K562 (cell line): Measurements from ENCODE around the gene USP24. TPM values are rescaled to one million over a fixed set of nuclear protein-coding genes. Genes with fewer than 3 reads are reported as not detected.

ENCODE experiments used
- BHLHE40 ChIP-seq: IDR thresholded peaks from 2 replicates; pipeline ENCODE4 v1.6.1; 2011; ENCODE audit warnings: low read length, improper control_type of control experiment
- CBX1 ChIP-seq: sonication (generic); IDR thresholded peaks from 2 replicates; pipeline ENCODE4 v1.6.1; 2016; ENCODE audit warnings: antibody characterized with exemption, low read depth, mild to moderate bottlenecking
- CREB5 ChIP-seq: fragments of 250-450 bp; sonication (Bioruptor Pico); IDR thresholded peaks from 2 replicates; pipeline ENCODE4 v1.5.0; 2020; ENCODE audit warnings: mild to moderate bottlenecking
- E2F6 ChIP-seq, 2 experiments: IDR thresholded peaks; 2 replicates each; pipeline ENCODE4 v1.6.1; 2011; ENCODE audit warnings: borderline replicate concordance in 1 of 2, control low read depth in 1 of 2, low read depth in 1 of 2, low read length in 1 of 2, mild to moderate bottlenecking in 1 of 2, mixed read lengths in 1 of 2, moderate library complexity in 1 of 2; ENCODE audit not compliant: insufficient read depth in 1 of 2, insufficient read length in 1 of 2, poor library complexity in 1 of 2, severe bottlenecking in 1 of 2; ENCODE audit errors: extremely low read depth in 1 of 2
- FOSL1 ChIP-seq: fragments of 200-800 bp; sonication (Bioruptor generic); conservative IDR thresholded peaks from 2 replicates; pipeline ENCODE4 v1.6.1; 2016; ENCODE audit warnings: missing genetic modification characterization, missing compliant biosample characterization
- KAT7 ChIP-seq: sonication (generic); formaldehyde crosslinking; IDR thresholded peaks from 2 replicates; pipeline ENCODE4 v1.8.0; 2022; ENCODE audit warnings: missing genetic modification reagents, mild to moderate bottlenecking, borderline replicate concordance
- RUNX1 ChIP-seq: sonication (generic); IDR thresholded peaks from 2 replicates; pipeline ENCODE4 v1.6.1; 2016; ENCODE audit warnings: antibody characterized with exemption, low read depth
- SIN3A ChIP-seq, 2 experiments: fragments of 150-350 bp in 1 of 2; IDR thresholded peaks; 2 replicates each; pipeline ENCODE4 v1.6.1; 2011 to 2016; ENCODE audit warnings: borderline replicate concordance in 2 of 2, low read depth in 2 of 2, low read length in 2 of 2, mild to moderate bottlenecking in 2 of 2, moderate library complexity in 2 of 2; ENCODE audit not compliant: control insufficient read depth in 1 of 2
- SIX5 ChIP-seq, 2 experiments: IDR thresholded peaks; 2 replicates each; pipeline ENCODE4 v1.6.1; 2011; ENCODE audit warnings: low read length in 2 of 2, borderline replicate concordance in 1 of 2, low read depth in 1 of 2, mild to moderate bottlenecking in 1 of 2, moderate library complexity in 1 of 2; ENCODE audit not compliant: insufficient read depth in 1 of 2
- ZFP36 ChIP-seq: fragments of 150-350 bp; IDR thresholded peaks from 2 replicates; pipeline ENCODE4 v1.6.1; 2018; ENCODE audit warnings: low read length, low read depth; ENCODE audit not compliant: partially characterized antibody
- ZNF146 ChIP-seq: IDR thresholded peaks from one replicate; pipeline ENCODE4 v1.6.1; 2018; ENCODE audit warnings: missing compliant biosample characterization; ENCODE audit not compliant: unreplicated experiment
- ZNF184 ChIP-seq: sonication (generic); formaldehyde crosslinking; IDR thresholded peaks from 2 replicates; pipeline ENCODE4 v1.5.0; 2020; ENCODE audit warnings: missing genetic modification reagents
- ZNF407 ChIP-seq: fragments of 450-650 bp; IDR thresholded peaks from 2 replicates; pipeline ENCODE4 v1.6.1; 2016; ENCODE audit warnings: low read depth
- ZNF445 ChIP-seq: fragments of 250-450 bp; sonication (Bioruptor Pico); IDR thresholded peaks from 2 replicates; pipeline ENCODE4 v1.4.0; 2020; ENCODE audit warnings: low read depth, mild to moderate bottlenecking, moderate library complexity
- ZNF696 ChIP-seq: fragments of 250-450 bp; sonication (Bioruptor Pico); conservative IDR thresholded peaks from 2 replicates; pipeline ENCODE4 v1.4.0; 2020; ENCODE audit warnings: mild to moderate bottlenecking, moderate library complexity
- polyA plus RNA-seq, 8 experiments: library from polyadenylated mRNA; depleted of rRNA in 4 of 8; stranded (reverse) in 5 of 8; unstranded in 3 of 8; fragments of >200 nt; fragmentation: Nextera tagmentation in 2 of 8; fragmentation: Illumina TruSeq in 1 of 8; extraction: Ambion mirVana in 2 of 8; extraction: Trizol in 1 of 8; gene quantifications; 2 replicates each; pipeline versions ENCODE4 v1.2.1 to v1.2.3, GENCODE V29; 2011 to 2014; ENCODE audit warnings: inconsistent platforms in 1 of 8, missing spikeins in 1 of 8
- total RNA-seq, 7 experiments: library from RNA; depleted of rRNA in 6 of 7; stranded (reverse); fragments of >200 nt in 6 of 7; fragmentation: Illumina TruSeq in 2 of 7; extraction: Trizol in 2 of 7; gene quantifications; 2 replicates each; pipeline versions ENCODE4 v1.2.1 to v1.2.3, GENCODE V29; 2011 to 2021; ENCODE audit warnings: low replicate concordance in 1 of 7

Gene USP24
- total and polyA plus RNA-seq, 9 of the 15 experiments (the other 6 are each of a cell fraction or from before 2014, with no cell fraction given) = 7.7 to 62.6 (median 36.8) TPM

GRCh38 chr1:55040083-55040932 is 174.9 kb downstream of the USP24 start (continued):
- peak in 1 of 2 experiments; percentile 54 for TF ChIP-seq E2F6 (IDR thresholded peaks at IDR 0.05; ENCODE audit: borderline replicate concordance in 1 of 2, extremely low read depth in 1 of 2, insufficient read depth in 1 of 2, insufficient read length in 1 of 2, low read depth in 1 of 2, low read length in 1 of 2, poor library complexity in 1 of 2, severe bottlenecking in 1 of 2)
- TF ChIP-seq ZFP36 = no peak
- TF ChIP-seq ZNF184 (CRISPR knock-in tag) = no peak
- TF ChIP-seq ZNF146 = no peak
- TF ChIP-seq CBX1 = 0 out of 2 replicates have a peak, but pooled peaks have one; percentile 6
- no peak for TF ChIP-seq RUNX1
- peak; percentile 27; the same call in 1 of the 2 replicates for TF ChIP-seq KAT7 (CRISPR knock-in tag)
- TF ChIP-seq BHLHE40 = no peak
- TF ChIP-seq FOSL1 = no peak
- TF ChIP-seq CREB5 (CRISPR knock-in tag) = no peak
- TF ChIP-seq ZNF407 = no peak
- no peak for TF ChIP-seq SIX5 (IDR thresholded peaks at IDR 0.05; ENCODE audit: borderline replicate concordance in 1 of 2, insufficient read depth in 1 of 2, low read depth in 1 of 2, low read length in 2 of 2)
- no peak for TF ChIP-seq ZNF445 (CRISPR knock-in tag)
- TF ChIP-seq ZNF696 (CRISPR knock-in tag) = no peak
- TF ChIP-seq SIN3A (IDR thresholded peaks at IDR 0.05; ENCODE audit: borderline replicate concordance in 2 of 2, control insufficient read depth in 1 of 2, low read depth in 2 of 2, low read length in 2 of 2) = 0 out of 4 replicates have a peak, but pooled peaks of 1 of the 2 experiments have one; percentile 52
